Measurements from ENCODE around the gene DRC7.

- TF ChIP-seq, protein P1, sequence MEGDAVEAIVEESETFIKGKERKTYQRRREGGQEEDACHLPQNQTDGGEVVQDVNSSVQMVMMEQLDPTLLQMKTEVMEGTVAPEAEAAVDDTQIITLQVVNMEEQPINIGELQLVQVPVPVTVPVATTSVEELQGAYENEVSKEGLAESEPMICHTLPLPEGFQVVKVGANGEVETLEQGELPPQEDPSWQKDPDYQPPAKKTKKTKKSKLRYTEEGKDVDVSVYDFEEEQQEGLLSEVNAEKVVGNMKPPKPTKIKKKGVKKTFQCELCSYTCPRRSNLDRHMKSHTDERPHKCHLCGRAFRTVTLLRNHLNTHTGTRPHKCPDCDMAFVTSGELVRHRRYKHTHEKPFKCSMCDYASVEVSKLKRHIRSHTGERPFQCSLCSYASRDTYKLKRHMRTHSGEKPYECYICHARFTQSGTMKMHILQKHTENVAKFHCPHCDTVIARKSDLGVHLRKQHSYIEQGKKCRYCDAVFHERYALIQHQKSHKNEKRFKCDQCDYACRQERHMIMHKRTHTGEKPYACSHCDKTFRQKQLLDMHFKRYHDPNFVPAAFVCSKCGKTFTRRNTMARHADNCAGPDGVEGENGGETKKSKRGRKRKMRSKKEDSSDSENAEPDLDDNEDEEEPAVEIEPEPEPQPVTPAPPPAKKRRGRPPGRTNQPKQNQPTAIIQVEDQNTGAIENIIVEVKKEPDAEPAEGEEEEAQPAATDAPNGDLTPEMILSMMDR (conservative IDR thresholded peaks at IDR 0.05): no peak
- TF ChIP-seq EZH2 (IDR thresholded peaks at IDR 0.05; ENCODE audit: low read depth): no peak
Observed at GRCh38 chr16:57749101-57749692, 54.6 kb downstream of the DRC7 start.
